ENCODE results near the gene UBA1.
A peak's percentile ranks its signal among the peaks of the same experiment; 100 is the strongest.

UBA1 gene

DNA sequence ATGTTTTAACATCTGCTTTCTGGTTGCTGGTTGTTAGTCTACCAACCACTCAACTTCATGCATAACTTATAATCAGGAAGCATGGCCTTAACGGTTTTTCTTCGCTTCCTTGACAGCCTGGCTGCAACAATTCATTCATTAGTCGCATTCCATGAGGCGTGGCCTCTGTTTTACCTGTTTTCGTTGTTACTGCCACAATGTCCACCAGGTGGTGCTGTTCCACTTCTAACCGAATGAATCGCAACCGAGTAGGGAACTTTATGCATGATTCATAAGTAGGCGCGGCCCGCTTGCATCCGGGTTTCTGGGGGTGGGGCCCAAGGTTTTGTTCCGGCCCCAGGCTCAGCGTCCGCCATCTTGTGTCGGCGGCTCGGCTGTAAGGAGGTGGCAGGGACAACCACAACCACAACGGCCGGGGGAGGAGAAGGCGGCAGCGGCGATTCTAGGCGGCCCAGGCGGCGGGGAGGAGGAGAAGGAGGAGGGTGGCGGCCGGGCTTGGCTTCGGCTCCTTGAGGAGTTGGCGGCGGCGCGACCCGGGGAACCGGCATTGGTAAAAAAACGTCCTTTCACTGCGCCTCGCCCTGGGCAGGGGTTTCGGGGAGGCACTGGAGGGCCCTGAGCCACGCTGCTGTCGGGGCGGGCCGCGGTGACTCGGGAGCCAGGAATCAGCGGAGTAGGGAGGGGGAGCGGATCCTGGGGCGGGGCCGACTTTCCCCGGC is at the start of gene UBA1:
UBA1 (plus strand) TSS at position 355 of the 719 bp plus-strand sequence. CDS start 4,974 bp downstream, outside the sequence.
- H3K27ac ChIP-seq (ENCODE audit: low read depth, low read length): peak within 1 kb of the TSS; percentile 92
- H3K4me3 ChIP-seq (ENCODE audit: low read depth, low read length): peak within 1 kb of the TSS; percentile 97
- peaks cover 35% of the 10 kb centered on the region for H3K36me3 ChIP-seq (ENCODE audit: control insufficient read depth, insufficient read depth, low read length)
- H3K27me3 ChIP-seq (ENCODE audit: control insufficient read depth, insufficient read depth, low read length): no peaks in the 10 kb centered on the region
- peak within 1 kb of the TSS; percentile 94 for H3K9ac ChIP-seq (ENCODE audit: low read depth, low read length)
- H3K4me1 ChIP-seq (ENCODE audit: control insufficient read depth, insufficient read depth, low read length): peaks cover 44% of the 10 kb centered on the region
- no peaks in the 10 kb centered on the region for H3K9me3 ChIP-seq (ENCODE audit: control insufficient read depth, insufficient read depth, low read length)

DNA sequence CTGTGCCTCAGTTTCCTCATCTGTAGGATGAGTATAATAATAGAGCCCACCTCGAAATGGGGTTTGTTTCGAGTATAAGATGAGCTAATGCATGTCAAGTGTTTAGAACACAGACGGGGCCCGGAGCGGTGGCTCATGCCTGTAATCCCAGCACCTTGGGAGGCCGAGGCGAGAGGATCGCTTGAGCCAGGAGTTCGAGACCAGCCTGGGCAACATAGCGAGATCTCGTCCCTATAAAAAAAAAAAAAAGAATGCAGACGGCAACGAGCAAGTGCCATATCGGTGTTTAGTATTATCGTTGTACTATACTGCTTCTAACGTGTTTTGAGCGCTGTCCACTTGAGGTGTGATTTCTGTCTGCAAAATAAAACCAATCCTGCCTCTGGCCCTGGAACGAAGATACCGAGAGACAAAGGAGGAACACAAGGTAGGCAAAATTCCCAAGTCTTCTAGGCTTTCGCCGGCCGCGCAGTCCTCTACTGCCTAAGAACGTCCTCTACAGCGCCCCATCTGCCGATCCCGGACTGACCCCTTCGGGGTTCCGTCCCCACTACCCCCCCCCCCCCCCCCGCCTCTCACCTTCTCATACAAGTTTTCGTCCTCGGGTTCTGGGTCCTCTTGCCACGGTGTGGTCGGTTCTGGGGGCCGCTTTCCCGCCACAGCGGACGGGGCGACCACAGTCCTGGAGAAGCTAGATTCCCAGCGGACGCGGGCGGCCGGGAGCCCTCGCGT is 49.6 kb upstream of the UBA1 start:
- Histone ChIP-seq H3K27ac (ENCODE audit: low read depth, low read length) (peak overlapping the region; percentile 82), H3K4me1 (ENCODE audit: control insufficient read depth, insufficient read depth, low read length) (0 out of 2 replicates have a peak, but pooled peaks cover 4% of the 10 kb centered on the region), H3K9ac (ENCODE audit: low read depth, low read length) (peak overlapping the region; percentile 76), H3K27me3 (ENCODE audit: control insufficient read depth, insufficient read depth, low read length) (no peaks in the 10 kb centered on the region), H3K9me3 (ENCODE audit: control insufficient read depth, insufficient read depth, low read length) (no peaks in the 10 kb centered on the region), H3K36me3 (ENCODE audit: control insufficient read depth, insufficient read depth, low read length) (peaks cover 27% of the 10 kb centered on the region), H3K4me3 (ENCODE audit: low read depth, low read length) (peak overlapping the region; percentile 95)

- Histone ChIP-seq H3K27ac (ENCODE audit: low read depth, low read length) (peak within 1 kb of the TSS; percentile 82), H3K36me3 (ENCODE audit: control insufficient read depth, insufficient read depth, low read length) (peaks cover 27% of the 10 kb centered on the region), H3K9me3 (ENCODE audit: control insufficient read depth, insufficient read depth, low read length) (no peaks in the 10 kb centered on the region), H3K9ac (ENCODE audit: low read depth, low read length) (peak within 1 kb of the TSS; percentile 88), H3K4me3 (ENCODE audit: low read depth, low read length) (peak within 1 kb of the TSS; percentile 95), H3K4me1 (ENCODE audit: control insufficient read depth, insufficient read depth, low read length) (0 out of 2 replicates have a peak, but pooled peaks cover 4% of the 10 kb centered on the region), H3K27me3 (ENCODE audit: control insufficient read depth, insufficient read depth, low read length) (no peaks in the 10 kb centered on the region)
These were observed 48.8 kb upstream of the UBA1 start, which contains the start of the genes NDUFB11 and RBM10 for GRCh38 chrX:47144626-47145394. NDUFB11 (minus strand) TSS chrX:47144702; CDS start chrX:47144679, 23 bp downstream. RBM10 (plus strand) TSS chrX:47145221; CDS start chrX:47147482, 2,261 bp downstream.

DNA sequence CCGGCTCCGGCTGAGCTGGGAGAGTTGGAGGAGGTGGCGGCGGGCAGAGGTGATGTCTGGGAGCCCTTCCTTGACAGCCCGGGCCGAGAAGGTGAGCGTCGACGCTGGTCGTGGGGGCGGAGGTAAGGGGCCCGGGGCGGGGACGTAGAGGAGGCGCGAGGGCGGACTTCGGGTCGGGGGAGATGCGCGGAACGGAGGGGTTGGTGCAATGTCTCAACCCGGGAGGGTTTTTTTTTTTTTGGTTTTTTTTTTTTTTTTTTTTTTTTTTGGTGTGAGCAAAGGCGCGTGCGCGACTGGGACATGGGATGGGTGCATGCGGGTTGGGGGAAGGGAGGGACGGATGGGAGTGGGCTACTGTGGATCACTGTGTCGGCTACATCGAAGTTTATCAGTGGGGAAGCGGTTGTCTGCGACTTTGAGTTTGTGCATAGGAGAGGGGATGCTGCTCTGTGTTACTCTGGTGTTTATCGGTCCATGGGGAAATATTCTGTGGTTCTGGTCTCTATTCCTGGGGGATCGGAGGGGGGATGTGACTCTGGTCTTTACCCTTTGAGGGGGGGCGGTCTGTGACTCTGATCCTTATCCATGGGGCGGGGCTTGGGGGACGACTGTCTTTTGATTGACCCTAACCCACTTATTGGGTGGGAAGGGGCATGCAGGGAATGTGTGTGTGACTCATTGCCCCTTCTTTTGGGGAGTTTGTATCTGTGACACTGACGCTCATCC is 48.1 kb upstream of the UBA1 start:
- H3K36me3 ChIP-seq (ENCODE audit: control insufficient read depth, insufficient read depth, low read length): peaks cover 24% of the 10 kb centered on the region
- peak overlapping the region; percentile 95 for H3K4me3 ChIP-seq (ENCODE audit: low read depth, low read length)
- peak overlapping the region; percentile 88 for H3K9ac ChIP-seq (ENCODE audit: low read depth, low read length)
- H3K27ac ChIP-seq (ENCODE audit: low read depth, low read length): peak overlapping the region; percentile 82
- H3K4me1 ChIP-seq (ENCODE audit: control insufficient read depth, insufficient read depth, low read length): 0 out of 2 replicates have a peak, but pooled peaks cover 4% of the 10 kb centered on the region
- no peaks in the 10 kb centered on the region for H3K9me3 ChIP-seq (ENCODE audit: control insufficient read depth, insufficient read depth, low read length)
- no peaks in the 10 kb centered on the region for H3K27me3 ChIP-seq (ENCODE audit: control insufficient read depth, insufficient read depth, low read length)

DNA sequence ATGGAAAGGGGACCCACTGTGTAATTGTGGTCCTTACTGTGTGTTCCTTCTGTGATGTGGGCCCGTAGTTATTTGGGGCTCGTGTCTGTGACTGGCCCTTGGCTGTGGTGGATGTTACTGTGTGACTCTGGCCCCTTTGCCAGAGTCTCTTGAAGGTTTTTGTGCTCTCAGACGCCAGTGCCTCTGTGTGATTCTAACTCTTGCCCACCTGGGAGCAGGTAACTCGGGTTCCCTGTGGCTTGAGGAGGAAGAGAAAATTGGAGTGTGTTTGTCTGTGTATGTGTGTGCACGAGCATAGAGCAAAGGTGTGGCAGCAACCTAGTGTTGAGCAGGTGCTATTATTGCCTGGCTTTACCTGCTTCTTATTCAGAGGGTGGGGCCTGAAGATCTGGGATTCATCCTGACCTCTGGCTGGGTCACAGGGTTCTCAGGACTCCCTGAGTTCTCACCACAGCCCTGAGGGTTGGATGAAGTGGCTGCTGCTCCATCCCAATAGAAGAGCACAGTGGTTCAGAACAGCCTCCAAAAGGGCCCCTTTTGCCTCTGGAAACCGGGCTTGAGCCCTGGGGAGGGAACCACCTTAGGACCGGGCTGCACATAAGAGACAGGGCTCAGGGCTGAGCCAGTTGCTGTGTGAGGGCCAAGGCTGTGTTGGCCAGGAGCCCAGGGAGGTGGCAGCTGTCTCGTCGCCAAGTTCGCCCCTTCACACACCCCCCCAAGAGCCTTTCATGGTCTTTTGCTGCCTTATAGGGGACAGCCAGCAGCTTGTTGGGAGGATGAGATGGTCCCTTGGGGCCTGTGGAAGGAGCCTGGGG is 47.3 kb upstream of the UBA1 start:
- Histone ChIP-seq H3K27me3 (ENCODE audit: control insufficient read depth, insufficient read depth, low read length) (no peaks in the 10 kb centered on the region), H3K9ac (ENCODE audit: low read depth, low read length) (no peak overlapping the region), H3K4me3 (ENCODE audit: low read depth, low read length) (peak overlapping the region; percentile 95), H3K9me3 (ENCODE audit: control insufficient read depth, insufficient read depth, low read length) (no peaks in the 10 kb centered on the region), H3K4me1 (ENCODE audit: control insufficient read depth, insufficient read depth, low read length) (0 out of 2 replicates have a peak, but pooled peaks cover 4% of the 10 kb centered on the region), H3K36me3 (ENCODE audit: control insufficient read depth, insufficient read depth, low read length) (peaks cover 25% of the 10 kb centered on the region), H3K27ac (ENCODE audit: low read depth, low read length) (no peak overlapping the region)

DNA sequence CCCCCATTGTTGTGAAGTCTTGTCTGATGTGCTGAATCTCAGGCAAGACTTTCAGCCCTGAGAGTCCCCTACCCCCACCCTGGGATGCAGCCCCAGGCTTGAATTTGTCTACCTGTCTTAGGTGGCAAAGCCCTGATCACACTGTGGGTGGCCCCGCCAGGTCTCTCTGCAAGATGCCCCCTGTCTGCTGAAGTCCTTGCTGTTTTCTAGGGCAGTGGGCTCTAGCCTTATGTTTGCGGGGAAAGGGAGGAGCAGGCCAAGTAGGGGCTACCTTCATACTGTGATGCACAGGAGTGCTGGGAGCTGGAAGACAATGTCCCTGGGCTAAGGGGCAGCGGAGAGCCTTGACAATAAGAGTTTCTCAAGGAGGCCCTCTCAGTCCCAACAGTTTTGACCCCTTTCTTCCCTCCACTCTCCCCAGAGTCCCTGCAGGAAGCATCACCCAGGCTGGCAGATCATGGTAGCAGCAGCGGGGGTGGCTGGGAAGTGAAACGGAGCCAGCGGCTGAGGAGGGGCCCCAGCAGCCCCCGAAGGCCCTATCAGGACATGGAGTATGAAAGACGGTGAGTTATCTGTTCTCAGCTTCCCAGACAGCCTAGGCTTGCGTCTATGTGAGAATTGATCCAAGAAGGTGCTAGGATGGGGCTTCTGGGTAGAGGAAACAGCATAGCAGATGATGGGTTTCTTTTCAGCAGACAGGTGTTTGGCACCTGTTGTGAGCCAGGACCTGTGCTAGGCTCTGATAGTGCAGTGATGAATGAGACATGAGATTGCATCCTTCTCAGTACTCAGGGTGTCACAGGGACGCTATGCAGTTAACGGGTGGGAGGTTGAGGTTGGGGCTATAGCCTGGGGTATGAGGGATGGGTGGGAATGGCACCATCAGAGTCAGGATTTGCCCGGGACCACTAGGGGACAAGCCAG is 46.4 kb upstream of the UBA1 start:
- Histone ChIP-seq H3K4me3 (ENCODE audit: low read depth, low read length) (peak overlapping the region; percentile 95; the same call in 1 of the 2 replicates), H3K27ac (ENCODE audit: low read depth, low read length) (no peak overlapping the region), H3K27me3 (ENCODE audit: control insufficient read depth, insufficient read depth, low read length) (no peaks in the 10 kb centered on the region), H3K9me3 (ENCODE audit: control insufficient read depth, insufficient read depth, low read length) (no peaks in the 10 kb centered on the region), H3K4me1 (ENCODE audit: control insufficient read depth, insufficient read depth, low read length) (0 out of 2 replicates have a peak, but pooled peaks cover 4% of the 10 kb centered on the region), H3K36me3 (ENCODE audit: control insufficient read depth, insufficient read depth, low read length) (peaks cover 27% of the 10 kb centered on the region), H3K9ac (ENCODE audit: low read depth, low read length) (no peak overlapping the region)

DNA sequence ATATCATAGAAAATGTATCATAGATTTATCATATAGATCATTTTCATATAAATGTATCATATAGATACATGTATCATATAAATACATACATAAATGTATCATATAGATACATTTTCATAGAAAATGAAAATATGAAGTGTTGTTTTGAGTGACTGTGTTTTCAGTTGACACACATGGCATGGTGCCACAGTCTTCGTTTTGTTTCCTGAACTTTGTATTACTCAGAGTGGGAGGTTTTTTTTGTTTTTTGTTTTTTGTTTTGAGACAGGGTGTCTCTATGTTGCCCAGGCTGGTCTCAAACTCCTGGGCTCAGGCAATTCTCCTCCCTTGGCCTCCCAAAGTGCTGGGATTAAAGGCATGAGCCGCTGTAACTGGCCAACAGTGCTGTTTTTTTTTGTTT is 44.7 kb upstream of the UBA1 start:
- no peaks in the 10 kb centered on the region for H3K4me1 ChIP-seq (ENCODE audit: control insufficient read depth, insufficient read depth, low read length)
- peaks cover 34% of the 10 kb centered on the region; the same call in 1 of the 2 replicates for H3K36me3 ChIP-seq (ENCODE audit: control insufficient read depth, insufficient read depth, low read length)
- no peak overlapping the region for H3K9ac ChIP-seq (ENCODE audit: low read depth, low read length)
- H3K4me3 ChIP-seq (ENCODE audit: low read depth, low read length): no peak overlapping the region
- no peaks in the 10 kb centered on the region for H3K9me3 ChIP-seq (ENCODE audit: control insufficient read depth, insufficient read depth, low read length)
- no peaks in the 10 kb centered on the region for H3K27me3 ChIP-seq (ENCODE audit: control insufficient read depth, insufficient read depth, low read length)
- no peak overlapping the region for H3K27ac ChIP-seq (ENCODE audit: low read depth, low read length)

DNA sequence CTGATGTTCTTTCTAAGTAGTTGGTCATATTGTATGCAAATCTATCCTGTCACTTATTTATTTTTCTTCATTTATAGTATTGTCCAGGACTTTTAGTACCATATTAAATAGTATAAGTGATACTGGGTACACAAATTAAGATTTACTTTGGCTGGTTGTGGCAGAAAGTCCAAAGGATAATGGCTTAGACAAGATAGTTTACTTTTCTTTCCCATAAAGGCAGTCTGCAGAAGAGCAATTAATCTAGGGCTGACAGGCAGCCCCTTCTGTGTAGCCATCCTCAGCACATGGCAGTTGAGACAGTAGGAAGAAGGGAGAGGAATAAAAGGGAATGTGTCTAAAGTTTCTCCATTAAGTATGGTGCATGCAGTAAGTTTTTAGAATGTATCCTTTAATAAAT is 42.2 kb upstream of the UBA1 start:
- H3K27me3 ChIP-seq (ENCODE audit: control insufficient read depth, insufficient read depth, low read length): no peaks in the 10 kb centered on the region
- H3K4me1 ChIP-seq (ENCODE audit: control insufficient read depth, insufficient read depth, low read length): no peaks in the 10 kb centered on the region
- H3K9me3 ChIP-seq (ENCODE audit: control insufficient read depth, insufficient read depth, low read length): no peaks in the 10 kb centered on the region
- H3K27ac ChIP-seq (ENCODE audit: low read depth, low read length): no peak overlapping the region
- no peak overlapping the region for H3K9ac ChIP-seq (ENCODE audit: low read depth, low read length)
- no peak overlapping the region for H3K4me3 ChIP-seq (ENCODE audit: low read depth, low read length)
- H3K36me3 ChIP-seq (ENCODE audit: control insufficient read depth, insufficient read depth, low read length): peaks cover 48% of the 10 kb centered on the region
